Kidney epithelial cell (primary cell): ENCODE results near the gene LTBP1. TPM values are rescaled to one million over a fixed set of nuclear protein-coding genes. Genes with fewer than 3 reads are reported as not detected.

Experiments used
- DNase-seq: peaks from one replicate; pipeline ENCODE4 v3.0.0-alpha.2; 2010; ENCODE audit warnings: low read depth
- H3K27me3 ChIP-seq: 2 replicates; pipeline ENCODE4 v1.6.0; 2011; ENCODE audit warnings: low read length; ENCODE audit not compliant: control insufficient read depth, insufficient read depth
- H3K36me3 ChIP-seq: 2 replicates; pipeline ENCODE4 v1.5.1; 2011; ENCODE audit warnings: low read length; ENCODE audit not compliant: control insufficient read depth, insufficient read depth
- H3K4me3 ChIP-seq: 2 replicates; pipeline ENCODE4 v1.5.1; 2011; ENCODE audit warnings: low read depth, mild to moderate bottlenecking, control low read depth, low read length
- total RNA-seq: library from RNA; depleted of rRNA; stranded (reverse); fragments of >200 nt; gene quantifications from 2 replicates; pipeline ENCODE4 v1.2.3, GENCODE V29; 2015
- TF ChIP-seq, protein P1 (sequence below): IDR thresholded peaks from 2 replicates; pipeline ENCODE4 v1.5.1; 2011; ENCODE audit warnings: mild to moderate bottlenecking, moderate library complexity, low read length, control low read depth, inconsistent platforms; ENCODE audit not compliant: insufficient read depth, poor library complexity, severe bottlenecking

LTBP1 gene
- total RNA-seq, 1 donor from 2014 or later, result 39.3 TPM

DNA sequence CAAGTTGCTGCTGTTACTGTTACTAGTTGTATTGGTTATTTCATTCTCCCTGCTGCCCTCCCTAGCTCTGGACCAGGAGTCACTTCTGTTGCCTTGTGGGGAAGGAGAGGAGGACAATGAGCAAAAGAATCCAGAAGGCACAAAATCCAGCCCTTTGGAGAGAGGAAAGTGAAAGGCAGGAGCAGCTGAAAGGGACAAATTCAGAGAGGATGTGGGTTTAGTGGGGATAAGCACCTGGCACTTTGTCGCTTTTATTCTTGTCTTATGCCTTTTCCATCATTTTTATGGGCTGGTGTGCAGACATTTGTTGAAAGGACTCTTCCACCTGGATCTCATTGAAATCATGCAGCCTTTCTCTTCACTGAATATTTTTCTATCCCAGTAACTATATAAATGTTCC, 24.3 kb upstream of the LTBP1 start:
- no peaks in the 10 kb centered on the region for H3K27me3 ChIP-seq
- no peak for DNase-seq
- TF ChIP-seq, protein P1, sequence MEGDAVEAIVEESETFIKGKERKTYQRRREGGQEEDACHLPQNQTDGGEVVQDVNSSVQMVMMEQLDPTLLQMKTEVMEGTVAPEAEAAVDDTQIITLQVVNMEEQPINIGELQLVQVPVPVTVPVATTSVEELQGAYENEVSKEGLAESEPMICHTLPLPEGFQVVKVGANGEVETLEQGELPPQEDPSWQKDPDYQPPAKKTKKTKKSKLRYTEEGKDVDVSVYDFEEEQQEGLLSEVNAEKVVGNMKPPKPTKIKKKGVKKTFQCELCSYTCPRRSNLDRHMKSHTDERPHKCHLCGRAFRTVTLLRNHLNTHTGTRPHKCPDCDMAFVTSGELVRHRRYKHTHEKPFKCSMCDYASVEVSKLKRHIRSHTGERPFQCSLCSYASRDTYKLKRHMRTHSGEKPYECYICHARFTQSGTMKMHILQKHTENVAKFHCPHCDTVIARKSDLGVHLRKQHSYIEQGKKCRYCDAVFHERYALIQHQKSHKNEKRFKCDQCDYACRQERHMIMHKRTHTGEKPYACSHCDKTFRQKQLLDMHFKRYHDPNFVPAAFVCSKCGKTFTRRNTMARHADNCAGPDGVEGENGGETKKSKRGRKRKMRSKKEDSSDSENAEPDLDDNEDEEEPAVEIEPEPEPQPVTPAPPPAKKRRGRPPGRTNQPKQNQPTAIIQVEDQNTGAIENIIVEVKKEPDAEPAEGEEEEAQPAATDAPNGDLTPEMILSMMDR, result no peak

DNA sequence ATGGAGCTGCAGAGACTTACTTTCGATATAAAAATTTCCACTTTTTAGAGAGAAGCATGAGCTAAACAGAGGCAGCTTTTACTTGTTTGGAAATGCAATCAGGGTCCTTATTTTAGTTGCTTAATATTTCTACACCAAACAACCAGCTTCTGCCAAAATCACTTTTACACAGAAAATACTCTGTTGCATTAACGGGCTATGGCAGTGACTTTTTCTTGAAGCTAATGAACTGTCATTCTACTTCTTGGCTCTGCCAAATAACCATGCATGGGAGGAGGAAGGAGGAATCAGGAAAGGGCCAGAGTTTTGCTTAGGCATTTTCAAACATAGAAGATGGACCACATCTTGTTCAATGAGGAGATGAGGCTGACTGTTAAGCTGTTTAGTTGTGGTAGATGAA, 23.6 kb upstream of the LTBP1 start:
- no peak overlapping the region for H3K4me3 ChIP-seq
- H3K36me3 ChIP-seq, result no peaks in the 10 kb centered on the region
- H3K27me3 ChIP-seq, result no peaks in the 10 kb centered on the region
- no peak for DNase-seq
- TF ChIP-seq, protein P1, result no peak

More for the DNA sequence above, 24.3 kb upstream of the LTBP1 start:
- H3K4me3 ChIP-seq, result no peak overlapping the region
- no peaks in the 10 kb centered on the region for H3K36me3 ChIP-seq

DNA sequence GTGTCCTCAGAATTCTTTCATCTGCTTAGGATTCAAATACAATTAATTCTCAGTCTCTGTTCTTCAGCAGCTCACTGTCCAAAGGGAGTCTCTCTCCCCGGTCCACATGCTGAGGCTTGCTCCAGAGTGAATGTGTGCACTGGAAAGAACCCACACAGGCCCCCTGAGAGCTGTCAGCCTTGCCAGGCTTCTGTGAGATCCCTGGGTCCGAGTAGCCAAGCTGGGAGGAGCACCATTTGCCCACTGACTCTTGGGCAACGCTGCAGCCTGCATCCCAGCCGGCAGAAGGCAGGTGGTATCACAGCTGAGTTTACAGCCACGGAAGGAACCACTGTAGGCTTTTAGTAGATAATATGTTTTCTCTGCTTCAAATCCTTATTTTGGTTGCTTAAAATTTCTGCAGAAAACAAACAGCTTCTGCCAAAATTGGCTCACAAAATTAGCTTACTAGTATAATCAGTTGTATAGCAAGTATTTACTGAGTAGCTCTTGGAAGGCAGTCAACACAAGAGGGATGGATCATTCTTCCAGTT, 21.4 kb upstream of the LTBP1 start:
- no peaks in the 10 kb centered on the region for H3K27me3 ChIP-seq

DNA sequence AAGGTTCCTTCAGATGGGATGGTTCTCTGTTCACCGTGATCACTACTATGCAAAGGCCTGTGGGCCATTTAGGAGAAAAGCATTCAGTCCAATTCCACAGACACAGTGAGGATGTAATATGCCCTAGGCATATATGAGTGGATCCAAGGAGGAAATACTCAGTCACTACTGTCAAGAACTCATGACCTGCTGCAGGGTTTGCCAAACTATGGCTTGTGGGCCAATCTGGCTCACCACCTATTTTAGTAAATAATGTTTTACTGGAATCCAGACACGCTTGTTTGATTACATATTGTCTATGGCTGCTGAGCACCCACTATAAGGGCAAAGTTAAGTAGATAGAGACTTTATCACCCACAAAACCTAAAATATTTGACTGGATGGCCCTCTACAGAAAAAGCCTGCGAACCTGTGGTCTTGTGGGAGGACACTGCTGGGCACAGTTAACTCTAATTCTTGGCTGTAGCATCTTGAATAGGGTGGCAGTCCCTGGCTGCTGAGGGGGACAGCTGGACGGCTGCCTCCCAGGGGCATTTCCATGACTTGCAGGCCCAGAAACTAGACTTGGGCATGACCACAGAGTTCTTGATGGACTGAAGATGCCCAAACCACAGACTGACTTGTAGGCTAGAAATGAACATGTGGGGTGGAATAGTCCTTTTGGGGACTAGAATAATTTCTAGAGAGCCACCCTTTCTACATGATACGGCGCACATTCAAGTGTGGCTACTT, 20.6 kb upstream of the LTBP1 start:
- TF ChIP-seq, protein P1, result no peak

More for the DNA sequence above, 21.4 kb upstream of the LTBP1 start:
- DNase-seq, result no peak
- Histone ChIP-seq H3K4me3 (no peak overlapping the region), H3K36me3 (no peaks in the 10 kb centered on the region)
- TF ChIP-seq, protein P1, result no peak

DNA sequence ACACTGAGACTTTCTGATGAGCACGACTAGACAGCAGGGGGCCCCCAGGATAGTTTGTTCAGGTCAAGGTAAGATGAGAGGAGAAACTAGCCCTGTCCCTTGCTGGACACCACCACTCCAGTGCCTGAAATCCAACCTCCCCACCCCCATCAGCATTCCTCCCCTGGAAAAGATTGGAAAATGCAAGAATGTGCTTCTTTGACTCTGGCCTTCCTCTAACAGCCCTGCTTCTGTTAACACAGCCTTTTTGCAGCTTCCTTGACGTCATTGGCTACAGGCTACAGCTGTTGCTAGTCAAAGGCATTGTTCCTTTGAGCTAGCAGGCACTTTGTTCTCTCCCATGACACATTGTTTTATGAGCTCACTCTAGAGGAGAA, 20.1 kb upstream of the LTBP1 start:
- H3K36me3 ChIP-seq, result no peaks in the 10 kb centered on the region
- TF ChIP-seq, protein P1, result no peak
- no peaks in the 10 kb centered on the region for H3K27me3 ChIP-seq
- no peak for DNase-seq
- H3K4me3 ChIP-seq, result no peak overlapping the region

More for the DNA sequence above, 20.6 kb upstream of the LTBP1 start:
- H3K4me3 ChIP-seq, result no peak overlapping the region
- no peaks in the 10 kb centered on the region for H3K36me3 ChIP-seq
- H3K27me3 ChIP-seq, result no peaks in the 10 kb centered on the region
- no peak for DNase-seq
